Fibroblast of pulmonary artery (primary cell): ENCODE results near the gene CADM1.

ENCODE experiments used
- DNase-seq: peaks from one replicate; pipeline ENCODE4 v3.0.0-alpha.2; 2010; ENCODE audit warnings: low read depth
- H3K4me3 ChIP-seq: replicated peaks from 2 replicates; pipeline ENCODE4 v1.5.1; 2011; ENCODE audit warnings: low read depth, mild to moderate bottlenecking, control low read depth, low read length, moderate library complexity
- TF ChIP-seq, protein P1 (sequence below): IDR thresholded peaks from 2 replicates; pipeline ENCODE4 v1.5.1; 2011; ENCODE audit warnings: mild to moderate bottlenecking, control low read depth, low read length, inconsistent platforms; ENCODE audit errors: missing control alignments

Gene CADM1

DNA sequence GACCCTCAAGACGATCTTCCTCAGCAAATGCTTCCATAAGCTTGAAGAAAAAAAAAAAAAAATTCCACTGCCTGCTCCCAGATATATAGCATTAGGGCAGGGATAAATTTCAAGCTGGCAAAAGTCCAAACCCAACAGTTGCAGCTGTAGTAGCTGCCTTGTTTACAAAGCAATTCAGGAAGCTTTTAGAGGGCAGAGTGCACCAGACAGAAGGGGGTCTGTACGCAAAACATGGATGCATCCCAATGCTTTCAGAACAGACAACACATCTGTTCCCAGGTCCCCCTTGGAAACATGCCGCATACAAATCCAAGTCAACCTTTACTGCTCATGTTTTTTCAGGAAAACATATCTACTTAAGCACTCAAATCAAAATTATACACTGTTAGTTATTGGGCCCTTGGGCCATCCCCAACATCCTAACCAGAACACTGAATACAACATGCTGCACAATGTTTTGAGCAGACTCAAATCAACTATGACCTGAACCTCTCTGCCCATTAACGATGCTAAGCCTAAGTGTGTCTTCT is 94.5 kb downstream of the CADM1 start:
- DNase-seq, result no peak
- TF ChIP-seq, protein P1, sequence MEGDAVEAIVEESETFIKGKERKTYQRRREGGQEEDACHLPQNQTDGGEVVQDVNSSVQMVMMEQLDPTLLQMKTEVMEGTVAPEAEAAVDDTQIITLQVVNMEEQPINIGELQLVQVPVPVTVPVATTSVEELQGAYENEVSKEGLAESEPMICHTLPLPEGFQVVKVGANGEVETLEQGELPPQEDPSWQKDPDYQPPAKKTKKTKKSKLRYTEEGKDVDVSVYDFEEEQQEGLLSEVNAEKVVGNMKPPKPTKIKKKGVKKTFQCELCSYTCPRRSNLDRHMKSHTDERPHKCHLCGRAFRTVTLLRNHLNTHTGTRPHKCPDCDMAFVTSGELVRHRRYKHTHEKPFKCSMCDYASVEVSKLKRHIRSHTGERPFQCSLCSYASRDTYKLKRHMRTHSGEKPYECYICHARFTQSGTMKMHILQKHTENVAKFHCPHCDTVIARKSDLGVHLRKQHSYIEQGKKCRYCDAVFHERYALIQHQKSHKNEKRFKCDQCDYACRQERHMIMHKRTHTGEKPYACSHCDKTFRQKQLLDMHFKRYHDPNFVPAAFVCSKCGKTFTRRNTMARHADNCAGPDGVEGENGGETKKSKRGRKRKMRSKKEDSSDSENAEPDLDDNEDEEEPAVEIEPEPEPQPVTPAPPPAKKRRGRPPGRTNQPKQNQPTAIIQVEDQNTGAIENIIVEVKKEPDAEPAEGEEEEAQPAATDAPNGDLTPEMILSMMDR, result no peak
- H3K4me3 ChIP-seq, result no peak overlapping the region

DNA sequence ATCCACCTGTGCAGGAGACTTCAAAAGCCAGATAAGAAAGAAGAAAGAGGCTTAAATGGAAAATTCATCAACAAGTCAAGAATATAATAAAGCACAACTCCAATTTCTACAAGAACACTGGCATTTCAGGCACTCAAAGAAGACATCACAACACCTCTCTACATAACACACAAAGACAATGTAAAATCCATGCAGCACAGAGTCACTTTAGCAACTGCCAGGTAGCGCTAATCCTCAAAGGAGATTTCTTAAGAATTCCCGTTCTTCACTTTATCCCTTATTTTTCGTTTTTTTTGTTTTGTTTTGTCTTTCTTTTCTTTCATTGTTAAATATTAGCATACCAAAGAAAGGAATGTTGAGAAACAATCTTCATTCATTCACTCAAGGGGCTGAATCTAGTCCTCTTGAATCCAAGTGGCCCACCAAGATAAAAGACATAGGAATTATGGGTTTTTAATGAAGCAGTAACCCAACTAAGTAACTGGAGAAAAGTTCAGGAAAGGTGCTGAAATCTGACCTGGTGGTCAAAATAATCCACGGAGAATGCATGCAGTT is 95.0 kb downstream of the CADM1 start:
- TF ChIP-seq, protein P1, result no peak
- no peak overlapping the region for H3K4me3 ChIP-seq
- DNase-seq, result no peak

DNA sequence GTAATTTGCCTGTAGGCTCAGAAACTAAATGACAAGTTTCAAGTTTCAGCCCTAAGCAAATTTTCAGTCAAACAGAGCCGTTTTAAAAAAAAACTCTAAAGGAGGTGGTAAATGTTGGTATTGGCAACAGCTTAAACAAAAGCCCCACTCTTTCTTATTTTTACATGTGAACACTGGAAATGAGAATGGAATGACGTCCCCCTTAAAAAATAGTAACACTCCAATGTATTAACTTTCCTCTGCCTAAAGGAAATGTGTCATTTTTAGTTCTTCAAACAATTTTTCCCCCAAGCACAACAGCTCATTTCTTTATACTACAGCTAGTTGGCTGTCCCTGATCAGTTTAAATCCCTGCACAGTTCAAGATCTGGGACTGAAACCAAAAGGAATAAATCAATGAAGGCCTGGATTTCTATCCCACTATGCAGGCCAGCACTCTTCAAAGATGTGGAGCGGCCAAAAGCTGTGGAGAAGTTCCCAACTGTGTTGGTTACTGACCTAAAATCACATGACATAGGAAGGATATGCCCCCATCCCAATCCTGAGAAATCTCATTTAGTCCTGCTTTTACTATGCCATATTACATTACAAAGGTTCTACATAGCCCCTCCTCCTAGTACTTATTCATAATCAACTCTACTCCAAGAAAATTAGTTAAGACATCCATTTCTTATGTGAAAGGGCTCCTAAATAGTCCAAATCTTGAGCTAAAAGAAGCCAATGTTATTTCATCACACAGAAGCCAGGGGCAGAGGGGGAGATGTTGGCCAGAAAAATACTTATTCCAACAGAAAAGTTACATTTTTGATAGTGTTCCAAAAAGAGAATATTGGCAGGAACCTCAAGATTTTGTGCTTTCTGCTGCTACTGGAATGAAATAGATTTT is 95.9 kb downstream of the CADM1 start:
- TF ChIP-seq, protein P1, result no peak
- DNase-seq, result no peak
- no peak overlapping the region for H3K4me3 ChIP-seq

DNA sequence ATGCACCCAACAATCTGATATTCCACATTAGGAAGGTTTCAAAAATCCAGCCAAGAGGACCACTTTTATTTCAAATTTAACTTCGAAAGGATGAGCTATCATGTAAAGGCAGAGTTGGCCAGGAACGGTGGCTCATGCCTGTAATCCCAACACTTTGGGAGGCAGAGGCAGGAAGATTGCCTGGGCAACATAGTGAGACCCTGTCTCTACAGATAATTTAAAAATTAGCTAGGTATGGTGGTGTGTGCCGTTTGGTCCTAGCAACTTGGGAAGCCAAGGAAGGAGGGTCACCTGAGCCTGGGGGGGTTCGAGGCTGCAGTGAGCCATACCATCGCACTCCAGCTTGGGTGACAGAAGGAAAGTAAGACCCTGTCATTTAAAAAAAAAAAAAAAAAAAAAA is 96.7 kb downstream of the CADM1 start:
- TF ChIP-seq, protein P1, result no peak
- DNase-seq, result no peak
- H3K4me3 ChIP-seq, result no peak overlapping the region

DNA sequence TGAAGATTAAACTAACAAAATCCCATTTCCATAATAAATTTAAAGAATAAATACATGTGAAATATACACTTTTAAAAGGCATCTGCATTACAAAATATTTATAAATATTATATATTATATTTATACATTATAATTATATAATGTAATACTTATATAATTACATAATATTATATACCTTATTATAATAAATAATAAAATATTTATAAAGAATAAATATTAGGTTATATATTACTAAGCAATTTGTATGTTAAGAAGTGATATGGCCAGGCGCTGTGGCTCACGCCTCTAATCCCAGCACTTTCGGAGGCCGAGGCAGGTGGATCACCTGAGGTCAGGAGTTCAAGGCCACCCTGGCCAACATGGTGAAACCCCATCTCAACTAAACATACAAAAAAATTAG is 97.8 kb downstream of the CADM1 start:
- DNase-seq, result no peak
- TF ChIP-seq, protein P1, result no peak
- no peak overlapping the region for H3K4me3 ChIP-seq

DNA sequence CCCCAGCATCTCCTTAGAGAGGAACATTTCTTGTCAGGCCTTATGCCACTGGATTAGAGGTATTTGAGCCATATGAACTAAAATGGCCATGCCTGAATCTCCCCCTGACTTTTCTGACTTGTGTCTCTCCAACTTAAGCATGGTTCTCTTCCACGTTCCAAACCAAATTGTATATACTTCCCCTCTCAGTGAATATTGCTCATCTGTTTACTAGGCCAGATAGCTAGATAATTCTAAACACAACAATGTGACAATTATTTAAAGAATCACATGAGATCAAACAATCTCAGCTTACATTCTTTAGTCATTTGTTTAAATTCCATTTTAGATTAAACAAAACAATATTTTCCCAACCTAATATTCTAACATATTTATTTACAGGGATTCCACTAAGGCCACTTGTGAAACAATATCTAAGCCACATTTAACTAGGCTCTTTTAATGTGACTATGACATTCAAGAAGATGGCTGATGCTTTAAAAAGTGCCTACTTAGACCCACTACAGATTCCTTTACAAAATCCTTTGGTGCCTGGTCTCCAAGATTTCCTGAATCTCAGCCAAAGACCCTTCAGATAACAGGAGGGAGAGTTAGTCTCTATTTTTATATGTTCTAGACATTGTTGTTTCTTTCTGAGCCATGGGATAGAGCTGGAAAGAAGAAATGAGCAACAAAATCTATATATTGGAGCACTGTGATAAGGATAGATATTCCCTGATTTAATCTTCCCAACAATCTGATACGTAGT is 105.7 kb downstream of the CADM1 start:
- no peak for DNase-seq

More for the DNA sequence above, 105.7 kb downstream of the CADM1 start:
- TF ChIP-seq, protein P1, result no peak
- no peak overlapping the region for H3K4me3 ChIP-seq
